ENCODE data around the gene SOX6.

DNA sequence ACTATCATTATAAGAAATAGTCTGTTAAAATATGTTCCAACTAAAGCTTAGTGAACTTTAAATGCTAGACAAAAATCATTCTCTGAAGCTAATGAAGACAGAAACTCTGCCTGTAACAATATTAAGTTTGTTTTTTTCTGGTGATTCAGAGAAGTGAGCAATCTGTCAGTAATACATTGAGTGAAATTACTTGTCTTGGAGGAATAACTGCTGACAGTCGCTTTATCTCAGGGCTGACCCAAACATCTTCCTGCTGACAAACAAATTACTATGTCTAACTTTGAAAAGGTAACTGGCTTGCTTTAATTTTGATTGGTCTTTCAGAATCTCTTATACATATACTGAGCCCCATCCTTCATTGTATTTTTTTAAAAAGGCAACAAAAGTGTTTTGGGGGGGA is 264.5 kb downstream of the SOX6 start:
- TF ChIP-seq, protein P1, sequence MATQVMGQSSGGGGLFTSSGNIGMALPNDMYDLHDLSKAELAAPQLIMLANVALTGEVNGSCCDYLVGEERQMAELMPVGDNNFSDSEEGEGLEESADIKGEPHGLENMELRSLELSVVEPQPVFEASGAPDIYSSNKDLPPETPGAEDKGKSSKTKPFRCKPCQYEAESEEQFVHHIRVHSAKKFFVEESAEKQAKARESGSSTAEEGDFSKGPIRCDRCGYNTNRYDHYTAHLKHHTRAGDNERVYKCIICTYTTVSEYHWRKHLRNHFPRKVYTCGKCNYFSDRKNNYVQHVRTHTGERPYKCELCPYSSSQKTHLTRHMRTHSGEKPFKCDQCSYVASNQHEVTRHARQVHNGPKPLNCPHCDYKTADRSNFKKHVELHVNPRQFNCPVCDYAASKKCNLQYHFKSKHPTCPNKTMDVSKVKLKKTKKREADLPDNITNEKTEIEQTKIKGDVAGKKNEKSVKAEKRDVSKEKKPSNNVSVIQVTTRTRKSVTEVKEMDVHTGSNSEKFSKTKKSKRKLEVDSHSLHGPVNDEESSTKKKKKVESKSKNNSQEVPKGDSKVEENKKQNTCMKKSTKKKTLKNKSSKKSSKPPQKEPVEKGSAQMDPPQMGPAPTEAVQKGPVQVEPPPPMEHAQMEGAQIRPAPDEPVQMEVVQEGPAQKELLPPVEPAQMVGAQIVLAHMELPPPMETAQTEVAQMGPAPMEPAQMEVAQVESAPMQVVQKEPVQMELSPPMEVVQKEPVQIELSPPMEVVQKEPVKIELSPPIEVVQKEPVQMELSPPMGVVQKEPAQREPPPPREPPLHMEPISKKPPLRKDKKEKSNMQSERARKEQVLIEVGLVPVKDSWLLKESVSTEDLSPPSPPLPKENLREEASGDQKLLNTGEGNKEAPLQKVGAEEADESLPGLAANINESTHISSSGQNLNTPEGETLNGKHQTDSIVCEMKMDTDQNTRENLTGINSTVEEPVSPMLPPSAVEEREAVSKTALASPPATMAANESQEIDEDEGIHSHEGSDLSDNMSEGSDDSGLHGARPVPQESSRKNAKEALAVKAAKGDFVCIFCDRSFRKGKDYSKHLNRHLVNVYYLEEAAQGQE (IDR thresholded peaks at IDR 0.05; ENCODE audit: borderline replicate concordance), result no peak
- TF ChIP-seq, protein P2, sequence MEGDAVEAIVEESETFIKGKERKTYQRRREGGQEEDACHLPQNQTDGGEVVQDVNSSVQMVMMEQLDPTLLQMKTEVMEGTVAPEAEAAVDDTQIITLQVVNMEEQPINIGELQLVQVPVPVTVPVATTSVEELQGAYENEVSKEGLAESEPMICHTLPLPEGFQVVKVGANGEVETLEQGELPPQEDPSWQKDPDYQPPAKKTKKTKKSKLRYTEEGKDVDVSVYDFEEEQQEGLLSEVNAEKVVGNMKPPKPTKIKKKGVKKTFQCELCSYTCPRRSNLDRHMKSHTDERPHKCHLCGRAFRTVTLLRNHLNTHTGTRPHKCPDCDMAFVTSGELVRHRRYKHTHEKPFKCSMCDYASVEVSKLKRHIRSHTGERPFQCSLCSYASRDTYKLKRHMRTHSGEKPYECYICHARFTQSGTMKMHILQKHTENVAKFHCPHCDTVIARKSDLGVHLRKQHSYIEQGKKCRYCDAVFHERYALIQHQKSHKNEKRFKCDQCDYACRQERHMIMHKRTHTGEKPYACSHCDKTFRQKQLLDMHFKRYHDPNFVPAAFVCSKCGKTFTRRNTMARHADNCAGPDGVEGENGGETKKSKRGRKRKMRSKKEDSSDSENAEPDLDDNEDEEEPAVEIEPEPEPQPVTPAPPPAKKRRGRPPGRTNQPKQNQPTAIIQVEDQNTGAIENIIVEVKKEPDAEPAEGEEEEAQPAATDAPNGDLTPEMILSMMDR (IDR thresholded peaks at IDR 0.05; ENCODE audit: poor library complexity, severe bottlenecking), result no peak
